T-cell (primary cell): Measurements from ENCODE around the gene YKT6. TPM values are rescaled to one million over a fixed set of nuclear protein-coding genes. Genes with fewer than 3 reads are reported as not detected.

Experiments used
- ATAC-seq, 4 experiments: fragments of 200-7000 bp in 3 of 4; fragments of 150-1000 bp in 1 of 4; cut with Tn5 transposase; replicated peaks in 1 of 4; 1 replicate in 3 of 4; 2 replicates in 1 of 4; pipeline ENCODE4 v1.10.0; 2021; ENCODE audit warnings: moderate library complexity in 3 of 4, mild to moderate bottlenecking in 2 of 4, moderate number of reproducible peaks in 1 of 4
- CTCF ChIA-PET, 2 donors: fragments of 300-600 bp; sonication (Branson Sonifier 250); formaldehyde crosslinking; loops; one replicate each; lab custom pipeline; 2022; ENCODE audit warnings: antibody characterized with exemption in 2 of 2; lab: Charles Lee
- POLR2A ChIA-PET, 2 donors: fragments of 300-600 bp; sonication (Branson Sonifier 250); formaldehyde crosslinking; loops; one replicate each; lab custom pipeline; 2022; ENCODE audit warnings: antibody characterized with exemption in 2 of 2; lab: Charles Lee
- DNase-seq, 35 experiments: peaks; one replicate each; pipeline versions ENCODE4 v3.0.0 to v3.0.0-alpha.2; 2013 to 2023
- H3K27ac ChIP-seq: one replicate; pipeline ENCODE4 v1.5.1; 2013; ENCODE audit warnings: low read length
- H3K27me3 ChIP-seq, 2 experiments: replicated peaks in 1 of 2; 1 replicate in 1 of 2; 2 replicates in 1 of 2; pipeline versions ENCODE4 v1.6.1 to v1.7.0; 2013; ENCODE audit warnings: low read length in 1 of 2, mixed read lengths in 1 of 2; ENCODE audit not compliant: control insufficient read depth in 2 of 2, insufficient read depth in 2 of 2; ENCODE audit errors: extremely low read depth in 1 of 2
- H3K36me3 ChIP-seq, 2 donors: 1 replicate in 1 of 2; 2 replicates in 1 of 2; pipeline versions ENCODE4 v1.6.1 to v1.7.0; 2013; ENCODE audit warnings: low read length in 1 of 2; ENCODE audit not compliant: control insufficient read depth in 2 of 2, insufficient read depth in 1 of 2; ENCODE audit errors: extremely low read depth in 1 of 2
- H3K4me1 ChIP-seq, 2 experiments: 1 replicate in 1 of 2; 2 replicates in 1 of 2; pipeline versions ENCODE4 v1.6.1 to v1.7.0; 2013; ENCODE audit warnings: low read length in 2 of 2, mixed read lengths in 1 of 2; ENCODE audit not compliant: insufficient read depth in 2 of 2, control insufficient read depth in 1 of 2; ENCODE audit errors: extremely low read depth in 1 of 2
- H3K4me3 ChIP-seq, 2 donors: 1 replicate in 1 of 2; 2 replicates in 1 of 2; pipeline versions ENCODE4 v1.5.1 to v1.7.0; 2013; ENCODE audit warnings: mild to moderate bottlenecking in 2 of 2, low read length in 1 of 2, moderate library complexity in 1 of 2; ENCODE audit not compliant: control insufficient read depth in 1 of 2; ENCODE audit errors: extremely low read depth in 1 of 2
- H3K9me3 ChIP-seq: 2 replicates; pipeline ENCODE4 v1.7.0; 2013
- H3K27ac Mint-ChIP-seq, 2 donors: one replicate each; pipeline ENCODE4 v1.8.0; 2020 to 2021; ENCODE audit warnings: mild to moderate bottlenecking in 2 of 2, mixed read lengths in 2 of 2
- H3K27me3 Mint-ChIP-seq, 2 donors: one replicate each; pipeline ENCODE4 v1.8.0; 2021 to 2022; ENCODE audit warnings: mixed read lengths in 2 of 2
- H3K36me3 Mint-ChIP-seq: one replicate; pipeline ENCODE4 v1.8.0; 2021; ENCODE audit warnings: mixed read lengths
- H3K4me1 Mint-ChIP-seq, 3 donors: one replicate each; pipeline ENCODE4 v1.8.0; 2020 to 2022; ENCODE audit warnings: mixed read lengths in 3 of 3, mild to moderate bottlenecking in 1 of 3
- H3K4me3 Mint-ChIP-seq, 3 donors: one replicate each; pipeline ENCODE4 v1.8.0; 2020 to 2022; ENCODE audit warnings: mild to moderate bottlenecking in 3 of 3, mixed read lengths in 3 of 3, moderate library complexity in 3 of 3
- H3K9me3 Mint-ChIP-seq, 3 donors: one replicate each; pipeline ENCODE4 v1.8.0; 2020 to 2022; ENCODE audit warnings: mixed read lengths in 3 of 3
- WGBS: methylation state at CpG from one replicate; pipeline ENCODE4 v1.1.5; 2013; ENCODE audit warnings: missing lambda C conversion rate; ENCODE audit not compliant: insufficient coverage; 5-methylcytosine and 5-hydroxymethylcytosine counted together
- total RNA-seq, 35 experiments: library from RNA in 6 of 35; stranded (reverse) in 6 of 35; fragments of 120-200 nt in 1 of 35; gene quantifications; one replicate each; pipeline versions ENCODE4 v1.2.1 to v1.2.4 and lab custom pipeline; 2013 to 2026

The YKT6 gene
- total RNA-seq, 5 donors from 2014 or later (not counting 1 experiment from before 2014, with no cell fraction given), result 55.1 to 74.3 (median 60.2) TPM

- Mint-ChIP-seq H3K27ac (no peak overlapping the region), H3K4me3 (no peak overlapping the region), H3K27me3 (peaks cover 0 to 8% of the 10 kb centered on the region in 2 donors), H3K4me1 (no peaks in the 10 kb centered on the region), H3K36me3 (no peaks in the 10 kb centered on the region), H3K9me3 (no peaks in the 10 kb centered on the region)
- Histone ChIP-seq H3K27me3 (peaks cover 0 to 23% of the 10 kb centered on the region in 2 experiments), H3K27ac (no peak overlapping the region), H3K9me3 (no peaks in the 10 kb centered on the region), H3K4me1 (no peaks in the 10 kb centered on the region), H3K36me3 (no peaks in the 10 kb centered on the region), H3K4me3 (no peak overlapping the region)
- POLR2A ChIA-PET, result no interaction called here
- CTCF ChIA-PET, result interaction anchor here in 1 of 2 donors (0.7 kb wide), 1 partner anchor 137 kb away, joined by 4 read pairs; no protein-coding TSS in a partner anchor
- no peak for ATAC-seq
- DNase-seq, result no peak
- WGBS, result 50% methylated on average over 4 of the region's 5 CpGs
These were observed 22.7 kb downstream of the YKT6 start for GRCh38 chr7:44223362-44224079.

DNA sequence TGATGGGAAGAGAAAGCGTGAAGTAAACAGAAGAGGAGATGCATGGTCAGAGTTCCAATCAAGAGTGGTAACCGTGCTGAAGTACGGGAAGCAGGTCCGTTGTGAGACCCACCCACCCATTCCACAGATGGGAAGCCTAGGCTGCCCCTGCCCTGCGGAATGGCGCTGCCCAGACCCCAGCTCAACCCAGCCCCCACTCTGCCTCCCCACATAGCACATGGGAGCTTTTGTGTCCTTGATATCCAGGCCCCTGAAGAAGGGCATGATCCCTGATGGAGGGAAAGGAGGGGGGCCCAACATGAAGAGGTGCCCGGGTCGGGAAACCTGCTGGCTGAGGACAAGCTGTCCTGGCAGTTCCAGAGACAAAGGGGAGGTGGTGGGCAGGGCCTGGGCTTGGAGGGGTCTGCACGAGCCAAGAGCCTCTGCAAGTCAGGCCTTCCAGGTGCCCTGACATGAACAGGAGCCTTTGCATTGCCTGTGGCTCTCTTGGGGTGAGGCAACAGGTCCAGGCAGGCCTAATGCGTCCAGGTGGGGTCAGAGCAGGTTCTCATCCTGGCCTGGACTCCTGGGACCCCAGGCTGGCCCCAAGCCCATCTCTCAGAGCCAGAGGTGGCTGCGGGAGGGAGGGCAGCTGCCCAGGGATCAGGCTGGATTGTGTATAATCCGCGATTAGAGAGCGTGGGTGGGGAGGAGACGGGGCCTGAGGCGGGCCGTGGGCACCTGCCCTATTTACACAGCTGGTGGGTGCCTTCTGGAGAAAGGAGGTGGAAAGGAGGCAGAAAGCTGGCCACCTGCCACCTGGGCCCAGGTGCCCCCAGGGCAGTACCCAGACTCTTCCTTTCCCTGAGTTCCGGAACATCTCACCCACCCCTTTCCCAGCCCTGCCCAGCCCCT is 23.5 kb downstream of the YKT6 start:
- ChIA-PET CTCF (interaction anchor here in 1 of 2 donors (0.7 kb wide), 1 partner anchor 138 kb away, joined by 4 read pairs; no protein-coding TSS in a partner anchor), POLR2A (no interaction called here)
- DNase-seq, result no peak
- no peaks in the 10 kb centered on the region for H3K9me3 ChIP-seq
- no peak overlapping the region for H3K4me3 ChIP-seq
- no peaks in the 10 kb centered on the region for H3K9me3 Mint-ChIP-seq
- H3K4me1 Mint-ChIP-seq, result no peaks in the 10 kb centered on the region
- H3K27me3 Mint-ChIP-seq, result peaks cover 0 to 8% of the 10 kb centered on the region in 2 donors
- H3K36me3 Mint-ChIP-seq, result no peaks in the 10 kb centered on the region
- no peak for ATAC-seq
- H3K36me3 ChIP-seq, result no peaks in the 10 kb centered on the region
- peaks cover 0 to 21% of the 10 kb centered on the region in 2 experiments for H3K27me3 ChIP-seq
- 67% methylated on average over 5 of the region's 18 CpGs for WGBS
- no peak overlapping the region for H3K27ac ChIP-seq
- no peaks in the 10 kb centered on the region for H3K4me1 ChIP-seq
- H3K4me3 Mint-ChIP-seq, result no peak overlapping the region
- H3K27ac Mint-ChIP-seq, result no peak overlapping the region

DNA sequence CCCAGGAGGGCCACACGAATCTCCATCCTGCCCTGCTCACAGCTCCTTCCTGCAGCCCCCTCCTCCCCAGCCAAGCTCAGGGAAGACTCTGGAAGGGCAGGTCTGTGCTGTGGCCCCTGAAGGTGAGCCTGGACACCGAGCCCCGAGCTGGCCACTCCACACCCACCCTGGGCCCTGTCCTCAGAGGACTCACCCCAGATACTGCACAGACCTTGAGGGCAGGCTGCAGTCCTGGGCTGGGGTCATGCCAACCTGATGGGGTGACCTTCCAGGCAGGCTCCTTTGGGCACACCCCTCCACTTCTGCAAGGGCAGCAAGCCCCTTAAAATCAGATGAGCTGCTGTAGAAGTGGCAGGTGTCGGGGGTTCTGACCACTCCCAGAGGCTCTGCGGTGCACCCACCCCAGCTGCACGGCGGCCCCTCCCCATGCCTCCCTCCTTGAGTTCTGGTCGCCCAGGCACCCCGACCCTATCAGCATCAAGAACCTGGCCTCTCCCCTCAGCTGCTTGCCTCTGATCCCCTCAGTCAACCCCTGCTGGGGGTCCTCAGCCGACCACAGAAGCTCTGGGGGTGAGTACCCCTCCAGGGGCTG is 24.3 kb downstream of the YKT6 start:
- no peaks in the 10 kb centered on the region for H3K9me3 ChIP-seq
- Mint-ChIP-seq H3K9me3 (no peaks in the 10 kb centered on the region), H3K36me3 (no peaks in the 10 kb centered on the region), H3K4me3 (no peak overlapping the region), H3K4me1 (no peaks in the 10 kb centered on the region), H3K27ac (no peak overlapping the region), H3K27me3 (peaks cover 0 to 8% of the 10 kb centered on the region in 2 donors)
- ATAC-seq (no peak), DNase-seq (no peak)
- H3K27me3 ChIP-seq, result peaks cover 0 to 20% of the 10 kb centered on the region in 2 experiments
- ChIA-PET CTCF (no interaction called here), POLR2A (no interaction called here)
- no peak overlapping the region for H3K4me3 ChIP-seq
- H3K27ac ChIP-seq, result no peak overlapping the region
- H3K36me3 ChIP-seq, result no peaks in the 10 kb centered on the region
- 45% methylated on average over 5 of the region's 10 CpGs for WGBS
- no peaks in the 10 kb centered on the region for H3K4me1 ChIP-seq

DNA sequence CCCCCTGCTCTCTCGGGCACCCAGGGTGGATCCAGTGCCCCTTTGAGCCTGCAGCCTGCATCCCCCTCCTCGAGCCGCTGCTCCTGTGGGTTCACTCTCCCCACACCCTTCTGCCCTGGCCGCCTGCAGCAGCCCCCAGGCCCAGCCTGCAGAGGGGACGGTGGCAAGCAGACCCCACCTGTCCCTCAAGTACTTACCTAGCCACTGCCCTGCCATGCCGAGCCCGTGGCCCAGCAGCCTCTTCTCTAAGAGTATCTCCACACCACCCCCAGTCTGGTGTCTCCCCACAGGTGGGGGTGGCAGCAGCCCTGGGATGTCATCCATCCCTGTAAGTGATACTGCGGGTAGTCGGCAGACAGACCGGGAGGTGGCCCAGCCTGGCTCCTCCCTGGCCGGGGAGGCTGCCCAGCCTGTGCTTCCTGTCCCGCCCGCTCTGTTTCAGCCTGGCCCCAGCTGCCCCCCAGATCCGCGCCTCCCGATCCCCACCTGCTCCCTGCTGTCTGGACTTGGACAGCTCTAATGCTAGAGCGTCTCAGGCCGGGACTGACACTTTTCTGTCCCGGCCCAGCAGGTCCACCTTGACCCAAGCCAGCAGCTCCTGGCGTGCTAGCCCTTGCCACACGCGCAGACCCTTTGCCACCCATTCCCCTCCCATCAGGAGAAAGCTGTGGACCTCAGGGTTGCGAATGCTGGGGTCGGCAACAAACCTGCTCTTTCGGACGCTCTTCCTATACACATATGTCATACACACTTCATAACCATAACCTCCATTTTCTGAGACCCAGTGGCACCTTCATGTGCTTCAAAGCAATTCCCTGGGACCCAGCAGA is 25.0 kb downstream of the YKT6 start:
- no peak overlapping the region for H3K27ac Mint-ChIP-seq
- H3K4me3 ChIP-seq, result no peak overlapping the region
- H3K27me3 ChIP-seq, result peaks cover 0 to 20% of the 10 kb centered on the region in 2 experiments
- no peaks in the 10 kb centered on the region for H3K9me3 ChIP-seq
- H3K4me1 ChIP-seq, result no peaks in the 10 kb centered on the region
- no peaks in the 10 kb centered on the region for H3K36me3 ChIP-seq
- no peaks in the 10 kb centered on the region for H3K4me1 Mint-ChIP-seq
- no peaks in the 10 kb centered on the region for H3K36me3 Mint-ChIP-seq
- 80% methylated on average over 23 of the region's 26 CpGs for WGBS
- peaks cover 0 to 8% of the 10 kb centered on the region in 2 donors for H3K27me3 Mint-ChIP-seq
- ATAC-seq, result no peak
- H3K4me3 Mint-ChIP-seq, result no peak overlapping the region
- no peaks in the 10 kb centered on the region for H3K9me3 Mint-ChIP-seq
- CTCF ChIA-PET, result no interaction called here
- H3K27ac ChIP-seq, result no peak overlapping the region
- POLR2A ChIA-PET, result no interaction called here
- DNase-seq, result no peak

DNA sequence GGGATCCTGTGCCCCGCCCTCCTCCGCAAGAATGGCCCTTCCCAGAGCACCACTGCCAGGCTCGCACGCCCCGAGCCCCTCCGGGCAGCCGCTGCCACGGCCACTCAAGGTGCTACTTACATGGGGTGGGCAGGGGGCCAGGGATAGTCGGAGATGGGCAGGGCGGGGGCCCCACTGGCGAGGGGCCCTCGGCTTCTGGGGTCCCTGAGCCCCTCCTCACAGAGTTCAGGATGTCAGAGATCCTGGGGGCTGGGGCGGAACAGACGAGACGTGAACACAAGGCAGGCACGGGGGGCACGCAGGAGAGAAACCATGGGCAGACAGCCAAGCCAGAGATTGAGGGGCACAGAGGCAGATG is 25.6 kb downstream of the YKT6 start:
- no peak for ATAC-seq
- peaks cover 0 to 8% of the 10 kb centered on the region in 2 donors for H3K27me3 Mint-ChIP-seq
- H3K36me3 ChIP-seq, result no peaks in the 10 kb centered on the region
- no peak overlapping the region for H3K4me3 Mint-ChIP-seq
- WGBS, result 69% methylated on average over 12 of the region's 17 CpGs
- no peak overlapping the region for H3K4me3 ChIP-seq
- H3K27ac Mint-ChIP-seq, result no peak overlapping the region
- no peaks in the 10 kb centered on the region for H3K4me1 Mint-ChIP-seq
- H3K27me3 ChIP-seq, result peaks cover 0 to 20% of the 10 kb centered on the region in 2 experiments
- no peak for DNase-seq
- ChIA-PET POLR2A (no interaction called here), CTCF (no interaction called here)
- H3K36me3 Mint-ChIP-seq, result no peaks in the 10 kb centered on the region
- H3K27ac ChIP-seq, result no peak overlapping the region
- no peaks in the 10 kb centered on the region for H3K4me1 ChIP-seq
- H3K9me3 ChIP-seq, result no peaks in the 10 kb centered on the region
- H3K9me3 Mint-ChIP-seq, result no peaks in the 10 kb centered on the region
